Lower leg skin (tissue), 3 donors: Measurements from ENCODE around the gene PRR33.

Source experiments
- POLR2A ChIP-seq, 2 donors: fragments of 450-650 bp; IDR thresholded peaks; one replicate each; pipeline ENCODE4 v1.6.1; 2016 to 2017; ENCODE audit warnings: antibody characterized with exemption in 2 of 2, mild to moderate bottlenecking in 1 of 2, moderate library complexity in 1 of 2
- TF ChIP-seq, protein P1 (sequence below), 3 donors: fragments of 450-650 bp; IDR thresholded peaks; one replicate each; pipeline ENCODE4 v1.5.1; 2016; ENCODE audit warnings: antibody characterized with exemption in 3 of 3, mild to moderate bottlenecking in 3 of 3, moderate library complexity in 2 of 3

DNA sequence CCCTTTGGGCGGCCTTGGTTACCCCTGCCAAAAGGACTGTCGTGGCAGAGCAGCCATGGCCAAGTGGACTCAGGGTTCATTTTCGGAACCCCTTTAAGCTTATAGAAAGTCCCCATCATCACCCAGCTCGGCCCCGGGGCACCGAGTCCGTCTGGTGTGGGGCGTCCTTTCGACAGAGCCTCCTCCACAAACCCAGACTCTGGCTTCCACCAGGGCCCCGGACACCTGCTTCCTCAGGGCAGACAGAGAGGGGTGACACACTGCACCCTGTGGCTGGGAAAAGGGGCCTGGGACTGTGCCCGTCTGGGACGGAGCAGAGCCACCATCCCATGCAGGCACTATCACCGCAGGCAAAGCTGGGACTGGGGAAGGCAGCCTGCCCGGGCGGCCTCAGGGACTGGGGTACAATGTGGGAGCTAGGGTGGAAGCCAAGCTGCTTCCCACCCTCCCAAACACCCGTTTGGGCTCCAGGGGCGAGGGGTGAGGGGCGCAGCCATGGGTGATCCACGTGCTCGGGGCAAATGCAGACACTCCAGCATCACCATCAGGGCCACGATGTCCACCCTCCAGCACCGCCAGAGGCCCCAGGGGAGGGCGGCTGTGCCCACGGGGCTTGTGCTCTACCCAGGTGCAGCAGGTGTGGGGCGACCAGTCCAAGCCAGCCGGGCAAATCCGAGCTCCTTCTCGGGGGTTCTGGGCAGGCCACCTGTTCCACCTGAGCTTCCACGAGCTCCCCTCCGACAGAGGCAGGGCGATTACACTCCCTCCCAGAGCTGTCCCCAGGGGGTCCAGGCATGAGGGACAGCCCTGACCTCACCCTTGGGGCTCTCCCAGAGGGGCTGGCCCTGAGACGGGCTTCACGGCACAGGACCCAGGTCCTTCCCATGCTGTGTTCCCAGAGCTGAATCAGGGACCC is 43.7 kb upstream of the PRR33 start:
- TF ChIP-seq, protein P1, sequence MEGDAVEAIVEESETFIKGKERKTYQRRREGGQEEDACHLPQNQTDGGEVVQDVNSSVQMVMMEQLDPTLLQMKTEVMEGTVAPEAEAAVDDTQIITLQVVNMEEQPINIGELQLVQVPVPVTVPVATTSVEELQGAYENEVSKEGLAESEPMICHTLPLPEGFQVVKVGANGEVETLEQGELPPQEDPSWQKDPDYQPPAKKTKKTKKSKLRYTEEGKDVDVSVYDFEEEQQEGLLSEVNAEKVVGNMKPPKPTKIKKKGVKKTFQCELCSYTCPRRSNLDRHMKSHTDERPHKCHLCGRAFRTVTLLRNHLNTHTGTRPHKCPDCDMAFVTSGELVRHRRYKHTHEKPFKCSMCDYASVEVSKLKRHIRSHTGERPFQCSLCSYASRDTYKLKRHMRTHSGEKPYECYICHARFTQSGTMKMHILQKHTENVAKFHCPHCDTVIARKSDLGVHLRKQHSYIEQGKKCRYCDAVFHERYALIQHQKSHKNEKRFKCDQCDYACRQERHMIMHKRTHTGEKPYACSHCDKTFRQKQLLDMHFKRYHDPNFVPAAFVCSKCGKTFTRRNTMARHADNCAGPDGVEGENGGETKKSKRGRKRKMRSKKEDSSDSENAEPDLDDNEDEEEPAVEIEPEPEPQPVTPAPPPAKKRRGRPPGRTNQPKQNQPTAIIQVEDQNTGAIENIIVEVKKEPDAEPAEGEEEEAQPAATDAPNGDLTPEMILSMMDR (IDR thresholded peaks at IDR 0.05): no peak
- no peak for TF ChIP-seq POLR2A (IDR thresholded peaks at IDR 0.05)
